Measurements from ENCODE around the gene FOXR1.
"Not testable (repeated sequence)": the region's sequence is repeated elsewhere in the genome, so short reads cannot be mapped to it uniquely, and the experiment has no call there.

The FOXR1 gene

GRCh38 chr11:118948000-118948399 lies 23.6 kb upstream of the FOXR1 start:
- TF ChIP-seq CTCF (IDR thresholded peaks at IDR 0.05; ENCODE audit: low read depth, low read length) = no peak
- H3K4me3 ChIP-seq (replicated peaks in 1 of 2; ENCODE audit: low read depth in 2 of 2, low read length in 2 of 2) = no peak overlapping the region
- DNase-seq (ENCODE audit: low read depth in 2 of 2) = no peak

- peak; percentile 27 to 31 for DNase-seq (ENCODE audit: low read depth in 2 of 2)
- no peak overlapping the region for H3K4me3 ChIP-seq (replicated peaks in 1 of 2; ENCODE audit: low read depth in 2 of 2, low read length in 2 of 2)
- no peak for TF ChIP-seq CTCF (IDR thresholded peaks at IDR 0.05; ENCODE audit: low read depth, low read length)
Measured at GRCh38 chr11:118953265-118953664, 18.3 kb upstream of the FOXR1 start.

DNA sequence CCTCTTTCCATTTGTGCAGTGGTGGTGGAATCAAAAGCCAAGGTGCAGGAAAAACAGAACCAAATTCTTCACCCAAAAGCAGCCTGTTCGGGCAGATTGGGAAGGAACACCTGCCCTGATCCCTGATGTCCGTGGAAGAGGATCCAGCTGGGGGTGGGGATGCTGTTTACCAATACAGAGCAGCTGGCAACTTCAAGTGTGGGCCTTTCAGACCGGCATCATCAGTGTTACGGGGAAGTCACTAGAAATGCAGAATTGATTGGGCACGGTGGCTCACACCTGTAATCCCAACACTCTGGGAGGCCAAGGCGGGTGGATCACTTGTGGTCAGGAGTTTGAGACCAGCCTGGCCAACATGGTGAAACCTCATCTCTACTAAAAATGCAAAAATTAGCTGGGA lies 17.6 kb upstream of the FOXR1 start:
- H3K4me3 ChIP-seq (replicated peaks in 1 of 2; ENCODE audit: low read depth in 2 of 2, low read length in 2 of 2); DNase-seq (ENCODE audit: low read depth in 2 of 2): not testable (repeated sequence)

DNA sequence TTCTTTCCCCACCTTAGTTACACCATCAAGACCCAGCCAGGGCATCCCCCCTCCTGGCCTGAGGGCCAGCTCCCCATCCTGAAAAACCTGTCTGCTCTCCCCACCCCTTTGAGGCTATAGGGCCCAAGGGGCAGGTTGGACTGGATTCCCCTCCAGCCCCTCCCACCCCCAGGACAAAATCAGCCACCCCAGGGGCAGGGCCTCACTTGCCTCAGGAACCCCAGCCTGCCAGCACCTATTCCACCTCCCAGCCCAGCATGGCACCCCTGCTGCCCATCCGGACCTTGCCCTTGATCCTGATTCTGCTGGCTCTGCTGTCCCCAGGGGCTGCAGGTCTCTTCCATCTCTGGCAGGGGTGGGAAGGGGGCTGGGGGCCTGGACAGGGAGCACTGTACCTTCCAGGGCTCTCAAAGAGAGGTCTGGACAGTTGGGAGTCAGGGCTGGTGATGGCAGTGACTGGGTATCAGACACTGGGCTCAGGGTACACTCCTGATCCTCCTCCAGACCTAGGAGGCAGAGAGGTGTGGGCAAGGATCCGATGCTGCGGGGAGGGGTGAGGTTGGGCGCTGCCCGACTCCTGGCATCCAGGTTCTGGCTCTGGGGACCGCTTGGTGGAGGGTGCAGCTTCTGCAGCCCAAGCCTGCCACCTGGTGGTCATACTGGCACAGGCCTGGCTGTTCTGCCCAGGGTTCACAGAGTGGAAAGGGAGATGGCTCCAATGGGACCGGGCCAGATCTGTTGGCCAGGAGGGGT lies 15.3 kb upstream of the FOXR1 start, which contains the start of gene UPK2:
UPK2 (plus strand) TSS at position 205 of the 753 bp plus-strand sequence; CDS start at position 258, 53 bp downstream.
- TF ChIP-seq CTCF (IDR thresholded peaks at IDR 0.05; ENCODE audit: low read depth, low read length) = peak; percentile 98
- peak; percentile 77 to 83 for DNase-seq (ENCODE audit: low read depth in 2 of 2)
- H3K4me3 ChIP-seq (replicated peaks in 1 of 2; ENCODE audit: low read depth in 2 of 2, low read length in 2 of 2) = no peak within 1 kb of the TSS

GRCh38 chr11:118956847-118957469 lies 14.6 kb upstream of the FOXR1 start:
- no peak overlapping the region for H3K4me3 ChIP-seq (replicated peaks in 1 of 2; ENCODE audit: low read depth in 2 of 2, low read length in 2 of 2)
- no peak for DNase-seq (ENCODE audit: low read depth in 2 of 2)
- TF ChIP-seq CTCF (IDR thresholded peaks at IDR 0.05; ENCODE audit: low read depth, low read length) = no peak

DNA sequence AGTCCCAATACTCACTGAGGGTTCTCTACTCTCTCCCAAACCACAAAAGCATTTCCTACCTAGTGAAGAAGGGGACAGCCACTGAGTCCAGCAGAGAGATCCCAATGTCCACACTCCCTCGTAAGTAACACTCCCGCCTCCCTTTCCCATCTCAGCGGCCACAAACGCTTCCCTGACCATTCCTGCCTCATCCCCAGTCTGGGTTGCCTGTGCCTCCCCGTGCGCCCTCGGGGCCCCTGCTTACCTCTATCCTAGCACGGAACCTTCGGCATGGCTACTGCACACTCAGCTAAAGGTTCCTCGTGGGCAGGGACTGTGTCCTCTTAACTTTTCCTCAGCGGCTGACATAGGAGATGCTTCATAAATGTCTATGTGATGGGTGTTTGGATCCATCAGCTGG lies 14.0 kb upstream of the FOXR1 start:
- no peak for DNase-seq (ENCODE audit: low read depth in 2 of 2)
- H3K4me3 ChIP-seq (replicated peaks in 1 of 2; ENCODE audit: low read depth in 2 of 2, low read length in 2 of 2) = no peak overlapping the region
- no peak for TF ChIP-seq CTCF (IDR thresholded peaks at IDR 0.05; ENCODE audit: low read depth, low read length)

DNA sequence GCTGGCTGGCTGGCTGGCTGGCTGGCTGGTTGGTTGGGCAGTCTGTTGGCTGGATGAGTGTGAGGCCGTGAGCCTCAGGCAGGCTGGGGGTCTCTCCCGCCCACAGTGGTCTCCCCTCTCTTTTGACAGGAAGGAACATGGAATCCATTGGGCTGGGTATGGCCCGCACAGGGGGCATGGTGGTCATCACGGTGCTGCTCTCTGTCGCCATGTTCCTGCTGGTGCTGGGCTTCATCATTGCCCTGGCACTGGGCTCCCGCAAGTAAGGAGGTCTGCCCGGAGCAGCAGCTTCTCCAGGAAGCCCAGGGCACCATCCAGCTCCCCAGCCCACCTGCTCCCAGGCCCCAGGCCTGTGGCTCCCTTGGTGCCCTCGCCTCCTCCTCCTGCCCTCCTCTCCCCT lies 13.6 kb upstream of the FOXR1 start:
- TF ChIP-seq CTCF (IDR thresholded peaks at IDR 0.05; ENCODE audit: low read depth, low read length) = no peak
- DNase-seq (ENCODE audit: low read depth in 2 of 2) = no peak
- no peak overlapping the region for H3K4me3 ChIP-seq (replicated peaks in 1 of 2; ENCODE audit: low read depth in 2 of 2, low read length in 2 of 2)

All from cardiac fibroblast (primary cell).